Esophagus muscularis mucosa (tissue), 3 donors: ENCODE data around the gene CTPS2.

Source experiments
- POLR2A ChIP-seq: fragments of 450-650 bp; IDR thresholded peaks from one replicate; pipeline ENCODE4 v1.6.1; 2017; ENCODE audit warnings: antibody characterized with exemption, moderate library complexity, mild to moderate bottlenecking, low read depth
- POLR2AphosphoS5 ChIP-seq, 2 donors: sonication (generic); formaldehyde crosslinking; IDR thresholded peaks; one replicate each; pipeline ENCODE4 v1.6.1; 2017; ENCODE audit warnings: antibody characterized with exemption in 2 of 2
- TF ChIP-seq, protein P1 (sequence below), 3 experiments: fragments of 200-600 bp in 2 of 3; fragments of 450-650 bp in 1 of 3; sonication (generic) in 2 of 3; IDR thresholded peaks; one replicate each; pipeline ENCODE4 v1.5.1; 2017 to 2019; ENCODE audit warnings: antibody characterized with exemption in 3 of 3, mild to moderate bottlenecking in 2 of 3, moderate library complexity in 1 of 3

DNA sequence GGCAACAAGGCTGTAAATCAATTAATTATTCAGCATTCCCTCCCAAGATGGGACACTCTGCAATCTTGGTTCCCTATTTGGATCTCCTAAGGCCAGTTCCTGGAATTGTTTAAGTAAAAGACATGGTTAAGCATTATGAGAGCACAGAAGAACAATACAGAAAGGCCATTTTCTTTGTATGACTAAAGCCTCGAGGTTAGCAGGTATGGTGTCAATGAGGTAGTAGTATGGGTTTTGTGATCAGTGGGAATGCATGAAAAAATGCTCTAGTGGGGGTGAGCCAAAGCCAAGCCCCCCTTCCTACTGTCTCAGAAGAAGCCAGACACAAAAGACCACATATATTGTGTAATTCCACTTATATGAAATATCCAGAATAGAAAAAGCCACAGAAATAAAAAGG, 124.2 kb downstream of the CTPS2 start:
- TF ChIP-seq, protein P1, sequence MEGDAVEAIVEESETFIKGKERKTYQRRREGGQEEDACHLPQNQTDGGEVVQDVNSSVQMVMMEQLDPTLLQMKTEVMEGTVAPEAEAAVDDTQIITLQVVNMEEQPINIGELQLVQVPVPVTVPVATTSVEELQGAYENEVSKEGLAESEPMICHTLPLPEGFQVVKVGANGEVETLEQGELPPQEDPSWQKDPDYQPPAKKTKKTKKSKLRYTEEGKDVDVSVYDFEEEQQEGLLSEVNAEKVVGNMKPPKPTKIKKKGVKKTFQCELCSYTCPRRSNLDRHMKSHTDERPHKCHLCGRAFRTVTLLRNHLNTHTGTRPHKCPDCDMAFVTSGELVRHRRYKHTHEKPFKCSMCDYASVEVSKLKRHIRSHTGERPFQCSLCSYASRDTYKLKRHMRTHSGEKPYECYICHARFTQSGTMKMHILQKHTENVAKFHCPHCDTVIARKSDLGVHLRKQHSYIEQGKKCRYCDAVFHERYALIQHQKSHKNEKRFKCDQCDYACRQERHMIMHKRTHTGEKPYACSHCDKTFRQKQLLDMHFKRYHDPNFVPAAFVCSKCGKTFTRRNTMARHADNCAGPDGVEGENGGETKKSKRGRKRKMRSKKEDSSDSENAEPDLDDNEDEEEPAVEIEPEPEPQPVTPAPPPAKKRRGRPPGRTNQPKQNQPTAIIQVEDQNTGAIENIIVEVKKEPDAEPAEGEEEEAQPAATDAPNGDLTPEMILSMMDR (IDR thresholded peaks at IDR 0.05), result no peak
- no peak for TF ChIP-seq POLR2A
- TF ChIP-seq POLR2AphosphoS5 (IDR thresholded peaks at IDR 0.05), result no peak
